Activated CD8-positive, alpha-beta T cell treated with anti-CD3 and anti-CD28 coated beads, Interleukin-2, amount 10 ng/mL, durations not matched to agents 7 days and 5 days (primary cell): ENCODE data around the gene HORMAD2. TPM values are rescaled to one million over a fixed set of nuclear protein-coding genes. Genes with fewer than 3 reads are reported as not detected.
"Not testable (repeated sequence)": the region's sequence is repeated elsewhere in the genome, so short reads cannot be mapped to it uniquely, and the experiment has no call there.

Source experiments
- ATAC-seq: fragments of 150-1000 bp; cut with Tn5 transposase; one replicate; pipeline ENCODE4 v1.10.0; 2021; ENCODE audit warnings: moderate library complexity
- CTCF ChIA-PET: fragments of 350-600 bp; sonication (Branson Sonifier 250); formaldehyde crosslinking; loops from one replicate; lab custom pipeline; 2021; ENCODE audit warnings: antibody characterized with exemption; lab: Charles Lee
- POLR2A ChIA-PET: fragments of 350-600 bp; sonication (Branson Sonifier 250); formaldehyde crosslinking; loops from one replicate; lab custom pipeline; 2021; ENCODE audit warnings: antibody characterized with exemption; lab: Charles Lee
- DNase-seq: peaks from one replicate; pipeline ENCODE4 v3.0.0-alpha.2; 2020
- H3K27ac Mint-ChIP-seq: one replicate; pipeline ENCODE4 v1.8.0; 2021; ENCODE audit warnings: mild to moderate bottlenecking, mixed read lengths
- H3K27me3 Mint-ChIP-seq: one replicate; pipeline ENCODE4 v1.8.0; 2021; ENCODE audit warnings: low read depth, mixed read lengths
- H3K36me3 Mint-ChIP-seq: one replicate; pipeline ENCODE4 v1.8.0; 2021; ENCODE audit warnings: low read depth, mixed read lengths
- H3K4me1 Mint-ChIP-seq: one replicate; pipeline ENCODE4 v1.8.0; 2021; ENCODE audit warnings: low read depth, mixed read lengths
- H3K4me3 Mint-ChIP-seq: one replicate; pipeline ENCODE4 v1.8.0; 2021; ENCODE audit warnings: mild to moderate bottlenecking, mixed read lengths
- H3K9me3 Mint-ChIP-seq: one replicate; pipeline ENCODE4 v1.8.0; 2022; ENCODE audit warnings: mixed read lengths; ENCODE audit not compliant: insufficient read depth
- total RNA-seq, 2 experiments: library from RNA; stranded (reverse); gene quantifications; one replicate each; pipeline ENCODE4 v1.2.3, GENCODE V29; 2021

Gene HORMAD2
- total RNA-seq, 2 experiments from 2014 or later: not detected

DNA sequence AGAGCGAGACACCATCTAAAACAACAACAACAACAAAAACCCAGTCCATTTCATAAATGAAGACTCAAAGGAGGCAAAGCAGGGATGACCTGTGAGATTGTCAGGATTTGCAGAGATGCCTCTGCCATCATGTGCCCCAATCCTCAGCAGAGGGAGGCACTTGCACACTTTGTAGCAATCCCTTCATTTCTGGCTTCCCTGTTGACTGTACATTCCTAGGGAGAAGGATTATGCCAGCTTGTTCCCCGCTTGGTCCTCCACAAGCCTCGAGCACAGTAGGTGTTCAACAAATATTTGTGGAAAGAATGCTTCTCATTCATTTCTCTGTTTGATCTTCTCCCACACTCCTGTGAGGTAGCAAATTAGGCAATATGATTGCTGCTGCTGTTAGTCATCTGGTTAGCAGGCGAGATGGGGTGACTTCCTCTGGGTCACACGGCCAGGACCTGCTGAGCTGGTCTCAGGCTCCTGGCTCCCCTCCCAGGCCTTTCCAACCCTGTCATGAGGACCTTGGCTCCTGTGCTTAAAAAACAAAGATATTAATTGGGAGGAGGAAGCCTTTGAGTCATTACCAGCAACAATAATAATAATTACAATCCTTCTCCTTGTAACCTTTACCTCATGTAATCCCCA is 132.2 kb downstream of the HORMAD2 start:
- peak; percentile 40 for DNase-seq
- no peaks in the 10 kb centered on the region for H3K9me3 Mint-ChIP-seq
- no peaks in the 10 kb centered on the region for H3K27me3 Mint-ChIP-seq
- ChIA-PET POLR2A (no interaction called here), CTCF (interaction anchor here (0.9 kb wide), 1 partner anchor 26 kb away, joined by 3 read pairs; no protein-coding TSS in a partner anchor)
- no peak overlapping the region for H3K4me3 Mint-ChIP-seq
- peaks cover 92% of the 10 kb centered on the region for H3K4me1 Mint-ChIP-seq
- ATAC-seq: no peak
- peaks cover 4% of the 10 kb centered on the region for H3K36me3 Mint-ChIP-seq
- peak overlapping the region; percentile 76 for H3K27ac Mint-ChIP-seq

DNA sequence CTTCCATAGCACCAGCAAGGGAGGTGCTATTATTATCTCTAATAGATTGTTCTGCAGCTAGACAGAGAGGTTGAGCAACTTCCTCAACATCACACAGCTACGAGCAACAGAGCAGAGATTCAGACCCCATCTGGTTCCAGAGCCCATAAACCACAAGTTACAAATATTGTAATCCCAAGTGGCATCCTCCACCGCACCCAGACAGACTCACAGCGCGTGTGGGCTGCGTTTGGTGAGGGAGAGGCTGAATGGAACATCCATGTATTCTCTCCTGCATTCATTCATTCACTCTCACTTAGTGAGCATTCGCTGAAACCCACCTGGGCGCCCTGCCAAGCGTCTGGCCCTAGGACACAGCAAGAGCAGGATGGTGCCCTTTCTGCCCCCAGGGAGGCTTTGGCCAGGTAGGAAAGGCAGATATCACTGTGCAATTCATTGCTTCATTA is 132.8 kb downstream of the HORMAD2 start:
- POLR2A ChIA-PET: no interaction called here

DNA sequence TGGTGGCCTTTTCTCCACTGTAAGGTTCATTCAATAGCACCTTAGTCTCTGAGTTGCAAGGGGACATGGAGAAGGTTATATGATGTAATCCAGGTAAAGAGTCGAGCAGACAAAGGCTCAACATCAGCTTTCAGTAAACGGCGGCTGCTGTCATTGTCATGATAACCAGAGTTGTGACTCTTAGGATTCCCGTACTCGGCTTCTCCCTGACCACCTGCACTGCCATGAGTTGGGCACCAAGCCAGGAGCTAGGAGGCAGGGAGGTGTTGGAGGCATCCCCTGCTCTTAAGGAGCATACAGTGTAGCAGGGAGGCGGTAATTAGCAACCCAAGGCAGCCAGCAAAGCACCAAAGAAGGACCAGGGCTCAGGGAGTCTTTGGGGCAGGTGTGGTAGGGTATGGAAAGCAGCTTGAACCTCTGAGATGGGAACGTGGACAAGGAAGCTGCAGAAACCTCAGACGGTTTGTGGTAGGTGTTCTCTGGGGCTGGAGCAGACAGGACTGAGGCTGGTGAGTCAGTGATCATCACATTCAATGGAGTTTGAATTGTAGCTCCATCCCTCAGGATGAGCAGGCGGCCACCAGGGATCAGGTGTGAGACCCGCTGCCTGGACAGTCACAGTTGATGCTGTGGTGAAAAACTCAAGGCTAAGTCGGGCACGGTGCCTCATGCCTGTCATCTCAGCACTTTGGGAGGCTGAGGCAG is 134.6 kb downstream of the HORMAD2 start:
- no peak overlapping the region for H3K4me3 Mint-ChIP-seq
- H3K27ac Mint-ChIP-seq: peak overlapping the region; percentile 81
- DNase-seq: peak; percentile 35
- peaks cover 6% of the 10 kb centered on the region for H3K36me3 Mint-ChIP-seq
- peak; percentile 28 for ATAC-seq
- POLR2A ChIA-PET: interaction anchor here (0.6 to 1.7 kb wide), 4 partner anchors 11 to 178 kb away, joined by 3 to 6 read pairs (median 4); no protein-coding TSS in a partner anchor
- CTCF ChIA-PET: interaction anchor here (0.7 to 1.6 kb wide), 5 partner anchors 10 to 107 kb away, joined by 3 to 7 read pairs (median 4); no protein-coding TSS in a partner anchor
- peaks cover 90% of the 10 kb centered on the region for H3K4me1 Mint-ChIP-seq
- no peaks in the 10 kb centered on the region for H3K27me3 Mint-ChIP-seq
- H3K9me3 Mint-ChIP-seq: no peaks in the 10 kb centered on the region

More for the DNA sequence above, 132.8 kb downstream of the HORMAD2 start:
- Mint-ChIP-seq H3K36me3 (peaks cover 6% of the 10 kb centered on the region), H3K27ac (peak overlapping the region; percentile 76), H3K4me1 (peaks cover 94% of the 10 kb centered on the region), H3K4me3 (no peak overlapping the region), H3K27me3 (no peaks in the 10 kb centered on the region), H3K9me3 (no peaks in the 10 kb centered on the region)
- CTCF ChIA-PET: interaction anchor here (0.9 kb wide), 1 partner anchor 27 kb away, joined by 3 read pairs; no protein-coding TSS in a partner anchor
- DNase-seq (no peak), ATAC-seq (no peak)

DNA sequence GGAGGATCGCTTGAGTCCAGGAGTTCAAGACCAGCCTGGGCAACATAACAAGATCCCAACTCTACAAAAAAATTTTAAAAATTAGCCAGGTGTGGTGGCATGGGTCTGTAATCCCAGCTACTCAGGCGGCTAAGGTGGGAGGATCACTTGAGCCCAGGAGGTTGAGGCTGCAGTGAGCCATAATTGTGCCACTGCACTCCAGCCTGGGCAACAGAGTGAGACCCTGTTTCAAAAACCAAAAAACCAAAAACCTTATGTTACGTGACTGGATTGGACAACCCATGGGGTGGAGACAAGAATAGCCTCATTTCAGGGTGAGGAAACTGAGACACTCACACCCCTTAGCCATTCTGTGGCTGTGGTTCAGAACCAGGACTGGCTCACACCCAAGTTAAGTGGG is 136.0 kb downstream of the HORMAD2 start:
- peaks cover 92% of the 10 kb centered on the region for H3K4me1 Mint-ChIP-seq
- H3K27me3 Mint-ChIP-seq, POLR2A ChIA-PET, H3K9me3 Mint-ChIP-seq, H3K36me3 Mint-ChIP-seq, ATAC-seq, DNase-seq, H3K4me3 Mint-ChIP-seq, CTCF ChIA-PET: not testable (repeated sequence)
- peak overlapping the region; percentile 81 for H3K27ac Mint-ChIP-seq

DNA sequence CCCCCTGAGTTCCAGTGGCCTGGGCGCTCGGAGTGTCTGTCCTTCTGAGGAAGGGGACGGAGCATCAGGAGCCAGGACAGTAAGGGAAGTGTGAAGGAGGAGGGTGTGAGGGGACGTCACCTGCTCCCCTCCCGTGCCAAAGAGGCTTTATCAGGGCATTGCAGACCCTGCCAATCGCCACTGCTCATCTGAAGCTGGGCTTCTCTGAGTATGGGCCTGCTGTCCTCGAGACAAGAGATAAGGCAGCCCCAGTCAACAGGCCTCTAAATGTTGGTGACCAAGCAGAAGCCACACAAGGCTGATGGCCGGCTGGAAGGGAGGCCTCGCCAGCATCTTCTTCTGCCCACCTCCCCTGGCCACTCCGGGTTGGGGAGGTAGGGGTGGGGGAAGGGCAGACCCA is 136.4 kb downstream of the HORMAD2 start:
- ChIA-PET POLR2A (no interaction called here), CTCF (no interaction called here)
- no peaks in the 10 kb centered on the region for H3K27me3 Mint-ChIP-seq
- no peak overlapping the region for H3K4me3 Mint-ChIP-seq
- no peaks in the 10 kb centered on the region for H3K9me3 Mint-ChIP-seq
- no peak for DNase-seq
- ATAC-seq: no peak
- H3K36me3 Mint-ChIP-seq: peaks cover 8% of the 10 kb centered on the region
- H3K4me1 Mint-ChIP-seq: peaks cover 92% of the 10 kb centered on the region
- H3K27ac Mint-ChIP-seq: peak overlapping the region; percentile 67

DNA sequence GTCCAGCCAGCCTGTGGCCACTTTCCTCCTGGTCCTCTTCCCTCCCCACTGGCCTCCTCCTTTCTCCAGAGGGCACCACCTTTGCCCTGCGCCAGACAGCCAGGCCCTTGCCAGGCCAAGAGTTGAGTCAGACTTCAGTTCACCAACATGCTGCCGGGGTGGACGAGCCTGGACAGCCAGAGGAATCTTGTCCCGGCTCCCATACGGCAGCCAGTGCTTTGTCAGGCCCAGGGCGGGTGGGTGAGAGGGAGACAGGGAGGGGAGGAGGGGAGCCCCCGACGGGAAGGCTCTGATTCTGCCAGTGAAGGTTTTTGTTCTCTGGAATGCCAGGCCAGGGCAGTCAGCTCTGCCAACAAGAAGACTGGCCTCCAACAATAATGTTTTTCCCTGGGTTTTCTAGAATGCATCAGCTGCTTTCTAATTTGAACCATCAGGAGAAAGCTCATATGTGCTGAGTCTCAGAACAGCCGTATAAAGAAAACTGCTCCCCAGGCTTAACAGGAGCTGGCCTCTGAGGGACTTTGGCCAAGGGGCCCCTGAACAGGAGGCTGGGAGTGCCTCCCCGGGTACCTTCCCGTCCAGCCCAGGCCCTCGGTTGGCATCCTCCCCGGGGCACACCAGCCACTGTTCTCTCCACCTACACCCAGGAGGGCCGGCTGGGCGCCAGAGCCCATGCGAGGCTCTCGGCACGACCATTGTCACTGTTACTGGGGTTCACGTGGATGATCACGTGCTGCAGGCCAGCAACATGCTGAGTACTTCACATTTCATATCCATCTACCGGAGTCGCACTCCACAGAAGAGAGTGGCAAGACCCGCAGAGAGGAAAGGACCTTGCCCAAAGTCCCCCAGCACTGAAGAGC is 137.7 kb downstream of the HORMAD2 start:
- DNase-seq: no peak
- Mint-ChIP-seq H3K36me3 (peaks cover 8% of the 10 kb centered on the region), H3K9me3 (no peaks in the 10 kb centered on the region), H3K4me1 (peaks cover 93% of the 10 kb centered on the region), H3K4me3 (no peak overlapping the region), H3K27ac (peak overlapping the region; percentile 78), H3K27me3 (no peaks in the 10 kb centered on the region)
- ChIA-PET POLR2A (no interaction called here), CTCF (no interaction called here)
- no peak for ATAC-seq

DNA sequence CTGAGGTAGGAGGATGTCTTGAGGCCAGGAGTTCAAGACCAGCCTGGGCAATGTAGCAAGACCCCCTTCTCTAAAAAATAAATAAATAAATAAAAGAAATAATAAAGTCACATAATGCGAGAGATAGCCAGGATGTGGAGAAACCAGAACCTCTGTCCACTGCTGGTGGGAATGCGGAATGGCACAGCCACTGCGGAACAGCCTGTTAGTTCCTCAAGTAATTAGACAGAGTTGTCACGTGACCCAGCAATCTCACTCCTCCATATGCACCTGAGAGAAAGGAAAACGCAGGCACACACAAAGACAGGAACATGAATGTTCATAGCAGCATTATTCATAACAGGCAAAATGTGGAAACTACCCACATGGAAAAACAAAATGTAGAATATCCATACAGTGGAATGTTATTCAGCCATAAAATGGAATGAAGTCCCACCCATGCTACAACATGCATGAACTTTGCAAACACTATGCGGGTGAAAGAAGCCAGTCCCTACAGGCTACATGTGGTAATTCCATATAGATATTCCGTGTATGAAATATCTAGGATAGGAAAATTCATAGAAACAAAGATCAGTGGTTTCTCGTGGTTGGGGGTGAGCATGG is 138.9 kb downstream of the HORMAD2 start:
- H3K4me1 Mint-ChIP-seq: peaks cover 94% of the 10 kb centered on the region
- no peak overlapping the region for H3K4me3 Mint-ChIP-seq
- DNase-seq: no peak
- no peaks in the 10 kb centered on the region for H3K9me3 Mint-ChIP-seq
- ChIA-PET POLR2A (no interaction called here), CTCF (no interaction called here)
- peaks cover 8% of the 10 kb centered on the region for H3K36me3 Mint-ChIP-seq
- no peak for ATAC-seq
- no peaks in the 10 kb centered on the region for H3K27me3 Mint-ChIP-seq
- H3K27ac Mint-ChIP-seq: peak overlapping the region; percentile 92

DNA sequence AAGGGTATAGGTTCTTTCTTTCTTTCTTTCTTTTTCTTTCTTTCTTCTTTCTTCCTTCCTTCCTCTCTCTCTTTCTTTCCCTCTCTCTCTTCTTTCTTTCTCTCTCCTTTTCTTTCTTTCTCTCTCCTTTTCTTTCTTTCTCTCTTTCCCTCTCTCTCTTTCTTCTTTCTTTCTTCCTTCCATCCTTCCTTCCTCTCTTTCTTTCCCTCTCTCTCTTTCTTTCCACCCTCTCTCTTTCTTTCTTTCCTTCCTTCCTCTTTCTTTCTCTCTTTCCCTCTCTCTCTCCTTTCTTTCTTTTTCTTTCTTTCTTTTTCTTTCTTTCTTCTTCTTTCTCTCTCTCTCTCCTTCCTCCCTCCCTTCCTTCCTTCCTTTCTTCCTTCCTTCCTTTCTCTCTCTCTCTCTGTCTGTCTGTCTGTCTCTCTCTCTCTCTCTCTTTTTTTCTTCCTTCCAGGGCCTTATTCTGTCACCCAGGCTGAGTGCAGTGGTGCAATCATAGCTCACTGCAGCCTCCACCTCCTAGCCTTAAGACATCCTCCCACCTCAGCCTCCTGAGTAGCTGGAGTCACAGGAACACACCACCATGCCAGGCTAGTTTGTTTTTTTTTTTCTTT is 139.5 kb downstream of the HORMAD2 start:
- DNase-seq: no peak
- ATAC-seq: no peak
- CTCF ChIA-PET: interaction anchor here (0.6 to 2.4 kb wide), 4 partner anchors 11 to 205 kb away, joined by 3 to 25 read pairs (median 3); partner anchors contain the start of gene MTFP1
- H3K36me3 Mint-ChIP-seq: peaks cover 8% of the 10 kb centered on the region
- peaks cover 94% of the 10 kb centered on the region for H3K4me1 Mint-ChIP-seq
- POLR2A ChIA-PET: interaction anchor here (0.7 to 2.7 kb wide), 9 partner anchors 19 to 50 kb away, joined by 3 to 21 read pairs (median 10); partner anchors contain the start of gene LIF
- H3K27ac Mint-ChIP-seq: peak overlapping the region; percentile 92
- no peaks in the 10 kb centered on the region for H3K9me3 Mint-ChIP-seq
- no peaks in the 10 kb centered on the region for H3K27me3 Mint-ChIP-seq
- H3K4me3 Mint-ChIP-seq: no peak overlapping the region

DNA sequence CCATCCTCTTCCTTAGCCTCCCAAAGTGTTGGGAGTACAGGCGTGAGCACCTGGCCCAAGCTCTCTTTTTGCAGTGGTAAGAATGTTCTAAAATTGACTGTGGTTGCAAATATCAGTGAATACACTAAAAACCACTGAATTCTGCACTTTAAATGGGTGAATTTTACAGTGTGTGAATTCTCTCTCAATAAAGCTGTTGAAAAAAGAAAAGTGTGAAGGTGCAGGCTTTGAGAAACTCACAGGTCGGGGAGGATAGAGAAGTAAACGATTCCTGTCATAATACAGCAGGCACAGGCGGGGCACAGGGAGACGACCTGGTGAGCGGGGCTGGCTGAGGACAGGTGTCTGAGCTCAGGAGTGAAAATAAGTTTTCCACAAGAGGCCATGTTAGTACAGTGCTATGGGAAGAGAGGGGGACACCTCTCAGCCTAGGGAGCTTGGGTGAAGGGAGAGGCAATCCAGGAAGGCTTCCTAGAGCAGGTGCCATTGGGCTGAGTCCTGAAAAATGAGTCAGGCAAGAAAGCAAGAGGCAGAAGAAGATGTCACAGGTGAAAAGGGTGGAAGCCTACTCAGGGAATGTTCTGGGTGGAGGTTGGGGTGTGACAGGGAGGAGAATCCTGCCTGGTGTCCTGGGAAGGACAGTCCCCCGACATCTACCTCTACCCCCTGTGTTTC is 140.2 kb downstream of the HORMAD2 start:
- ChIA-PET POLR2A (interaction anchor here (0.7 to 2.7 kb wide), 12 partner anchors 14 to 102 kb away, joined by 3 to 21 read pairs (median 8); partner anchors contain the start of gene LIF), CTCF (interaction anchor here (0.6 to 2.4 kb wide), 10 partner anchors 11 to 204 kb away, joined by 3 to 25 read pairs (median 4); partner anchors contain the start of gene MTFP1)
- no peak for DNase-seq
- Mint-ChIP-seq H3K27me3 (no peaks in the 10 kb centered on the region), H3K4me3 (peak overlapping the region; percentile 53), H3K4me1 (peaks cover 94% of the 10 kb centered on the region), H3K27ac (peak overlapping the region; percentile 92), H3K9me3 (no peaks in the 10 kb centered on the region), H3K36me3 (peaks cover 11% of the 10 kb centered on the region)
- no peak for ATAC-seq
